Fibroblast of skin of left quadriceps (primary cell): ENCODE measurements around the gene ZNF862.
"Not testable (repeated sequence)": the region's sequence is repeated elsewhere in the genome, so short reads cannot be mapped to it uniquely, and the experiment has no call there.

ENCODE experiments used
- DNase-seq, 2 experiments: peaks; one replicate each; pipeline ENCODE4 v3.0.0-alpha.2; 2013; ENCODE audit warnings: low read depth in 2 of 2

Gene ZNF862

DNA sequence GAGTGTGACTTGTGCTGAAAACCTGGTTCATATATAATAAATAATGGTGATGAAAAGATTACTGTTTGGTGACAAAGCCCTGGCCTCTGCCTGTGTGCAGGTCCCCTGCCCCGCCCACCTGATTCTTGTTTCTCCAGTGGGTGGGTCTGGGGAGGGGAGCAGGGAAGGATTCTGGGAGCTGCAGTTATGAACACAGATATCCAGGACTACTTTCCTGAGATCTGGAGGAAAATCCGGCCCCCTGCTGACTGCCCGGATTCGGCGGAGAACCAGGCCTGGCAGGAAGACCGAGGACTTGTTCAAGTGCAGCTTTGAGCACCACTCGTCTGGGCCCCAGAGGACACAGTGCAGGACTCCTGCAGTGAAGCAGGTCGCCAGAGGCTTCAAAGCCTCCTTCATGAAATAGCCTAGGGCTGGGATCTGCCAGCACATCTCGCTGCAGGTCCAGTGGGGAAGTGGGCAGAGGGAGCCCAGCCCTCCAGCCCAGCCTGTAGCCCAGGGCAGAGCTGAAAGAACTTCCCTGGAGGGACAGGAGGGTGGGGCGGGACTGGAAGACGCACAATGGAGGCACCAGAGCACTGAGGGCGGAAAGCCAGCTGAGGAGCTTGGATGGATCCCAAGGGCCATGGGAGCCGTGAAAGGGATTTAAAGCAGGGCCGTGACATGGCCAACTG lies 42.6 kb downstream of the ZNF862 start:
- DNase-seq, result no peak

DNA sequence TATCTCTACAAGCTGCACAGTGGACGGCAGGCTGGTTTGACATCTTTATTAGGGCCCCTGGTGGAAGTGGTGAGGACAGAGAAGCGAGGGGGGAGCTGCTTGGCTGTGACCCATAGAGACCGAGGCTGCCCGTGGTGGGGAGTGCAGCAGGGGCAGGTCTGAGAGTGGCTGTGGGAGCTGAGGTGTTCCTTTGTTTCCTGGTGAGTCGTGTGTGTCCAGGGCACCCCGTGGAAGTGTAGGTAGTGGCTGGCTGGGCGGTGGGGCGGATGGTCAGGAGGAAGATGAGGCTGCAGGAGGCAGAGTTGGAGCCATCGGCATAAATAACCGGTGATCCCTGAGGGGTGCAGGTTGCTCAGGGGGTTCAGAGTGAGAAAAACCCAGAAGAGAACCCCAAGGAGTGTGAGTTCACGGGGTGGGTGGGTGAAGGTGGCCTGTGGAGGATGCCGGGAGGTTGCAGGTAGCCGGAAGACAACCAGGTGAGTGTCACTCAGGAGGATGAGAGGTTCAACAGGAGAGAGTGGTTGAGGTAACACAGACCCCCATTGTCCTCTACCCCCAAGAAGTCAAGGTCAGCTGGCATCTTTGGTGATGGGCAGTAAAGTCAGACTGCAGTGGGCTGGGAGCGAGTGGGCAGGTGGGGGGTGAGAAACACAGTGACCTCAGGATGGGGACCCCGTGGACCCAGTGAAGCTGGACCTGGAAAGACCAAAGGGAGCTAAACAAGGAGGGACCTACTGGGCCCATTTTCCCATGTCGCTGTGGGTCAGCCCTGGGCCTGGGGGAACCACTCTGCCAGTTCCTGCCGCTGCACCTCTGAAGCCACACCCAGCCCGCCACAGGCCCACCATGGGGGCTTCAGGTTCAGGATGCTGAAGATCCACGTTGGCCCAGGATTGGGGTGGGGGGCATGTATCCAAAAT lies 43.4 kb downstream of the ZNF862 start:
- DNase-seq, result no peak

DNA sequence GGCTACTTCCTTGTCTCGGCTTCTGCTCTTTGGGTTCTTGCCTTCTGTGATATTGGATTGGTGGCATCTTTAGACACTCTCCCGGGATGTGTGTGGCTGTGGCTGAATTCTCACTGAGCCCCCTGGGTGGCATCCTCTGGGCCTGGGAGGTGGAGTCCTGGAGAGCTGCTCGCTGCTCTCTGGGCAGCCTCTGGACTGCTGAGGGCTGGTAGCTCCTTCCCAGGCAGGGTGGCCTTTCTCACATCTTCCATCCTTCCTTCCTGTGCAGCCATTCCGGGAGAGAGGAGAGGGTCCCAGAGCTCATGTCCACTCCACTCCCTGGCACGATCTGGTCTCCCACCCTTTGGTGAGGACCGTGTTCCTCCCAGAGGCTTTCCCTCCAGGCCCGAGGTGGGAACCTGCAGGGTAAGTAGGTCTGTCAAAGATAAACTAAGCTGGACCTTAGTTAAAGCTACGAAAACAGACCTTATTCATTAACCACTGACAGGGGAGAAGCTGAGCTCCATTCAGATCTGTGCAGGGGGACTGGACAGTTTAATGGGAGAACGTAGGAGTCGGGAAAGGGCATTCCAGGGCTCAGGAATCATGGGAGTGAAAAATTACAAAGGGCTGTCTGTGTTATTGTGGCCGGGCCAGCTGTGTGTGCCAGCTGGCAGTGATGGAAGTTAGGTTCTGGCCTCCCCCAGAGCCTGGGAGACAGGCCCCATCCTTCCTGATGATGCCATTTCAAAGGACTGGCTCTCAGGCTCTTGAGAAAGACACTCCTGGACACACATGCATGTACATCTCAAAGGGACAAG lies 44.3 kb downstream of the ZNF862 start:
- no peak for DNase-seq

DNA sequence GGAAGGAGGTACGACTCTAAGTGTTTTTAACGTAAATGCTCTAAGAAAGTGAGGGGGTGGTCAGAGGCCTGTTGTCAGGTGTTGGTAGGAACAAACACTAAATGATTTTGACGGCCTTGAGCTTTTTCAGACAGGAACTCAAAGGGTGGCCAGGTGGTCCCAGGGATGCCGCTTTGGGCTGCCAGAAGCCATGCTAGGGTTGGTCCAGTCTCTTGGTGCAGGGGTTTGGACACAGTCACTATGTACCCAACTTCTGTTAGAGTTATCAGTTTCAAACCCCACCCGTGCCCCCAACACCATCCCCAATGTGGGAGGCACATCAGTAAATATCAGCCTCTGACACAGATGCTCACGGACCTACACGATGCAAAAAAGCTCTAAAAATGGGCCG lies 44.9 kb downstream of the ZNF862 start:
- no peak for DNase-seq

DNA sequence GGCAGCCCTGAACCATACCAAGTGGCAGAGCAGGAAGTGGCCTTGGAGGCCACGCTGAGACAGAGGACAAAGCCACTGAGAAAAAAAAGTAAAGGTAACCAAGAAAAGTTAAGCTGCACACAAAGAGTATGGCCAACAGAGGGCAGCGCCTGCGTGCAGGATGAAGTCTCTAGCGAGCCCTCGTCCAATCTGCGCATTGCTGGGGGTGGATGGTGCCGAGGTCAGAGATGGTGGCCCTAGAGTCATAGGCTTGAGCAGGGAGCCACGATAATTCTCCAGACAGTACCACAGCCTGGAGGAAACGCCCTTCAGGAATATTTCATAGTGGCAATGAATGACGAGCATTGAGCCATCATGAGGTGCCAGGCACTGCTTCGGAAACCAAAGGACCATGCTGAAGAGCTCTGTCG lies 45.3 kb downstream of the ZNF862 start:
- no peak for DNase-seq

DNA sequence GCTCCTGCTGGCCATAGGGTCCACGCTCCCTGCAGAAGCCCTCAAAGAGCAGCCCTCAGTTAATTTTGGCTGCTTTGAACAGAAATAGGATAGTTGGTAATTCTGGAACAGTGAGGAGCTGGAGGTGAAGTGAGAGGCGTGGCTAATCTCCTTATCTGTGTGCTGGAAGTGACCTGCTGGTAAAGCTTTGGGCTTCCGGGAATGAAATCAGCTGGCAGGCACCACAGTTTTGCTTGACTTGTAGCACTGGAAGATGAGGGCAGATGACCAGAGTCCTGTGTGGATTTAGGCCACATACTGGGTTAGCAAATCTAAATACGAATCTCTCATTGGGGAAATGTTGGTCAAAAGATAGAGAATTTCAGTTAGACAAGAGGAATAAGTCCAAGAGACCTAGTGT lies 45.8 kb downstream of the ZNF862 start:
- no peak for DNase-seq

DNA sequence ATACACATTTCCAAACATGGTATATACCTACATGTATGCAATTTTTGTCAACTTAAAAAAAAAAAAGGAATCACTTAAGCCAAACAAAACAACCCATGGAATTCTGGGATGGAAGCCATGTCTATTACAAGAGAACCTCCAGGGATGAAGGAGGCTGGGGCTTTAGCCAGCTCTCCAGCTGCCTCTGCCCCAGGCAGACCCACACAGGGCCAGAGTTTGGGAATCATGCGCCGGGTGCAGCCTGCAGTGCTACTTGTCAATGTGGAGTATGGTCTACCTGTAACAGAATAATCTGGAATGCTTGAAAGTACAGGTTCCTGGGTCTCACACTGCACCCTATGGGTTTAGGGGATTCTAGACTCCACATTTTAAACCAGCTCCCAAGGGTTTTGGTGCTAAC lies 46.4 kb downstream of the ZNF862 start:
- DNase-seq, result no peak

DNA sequence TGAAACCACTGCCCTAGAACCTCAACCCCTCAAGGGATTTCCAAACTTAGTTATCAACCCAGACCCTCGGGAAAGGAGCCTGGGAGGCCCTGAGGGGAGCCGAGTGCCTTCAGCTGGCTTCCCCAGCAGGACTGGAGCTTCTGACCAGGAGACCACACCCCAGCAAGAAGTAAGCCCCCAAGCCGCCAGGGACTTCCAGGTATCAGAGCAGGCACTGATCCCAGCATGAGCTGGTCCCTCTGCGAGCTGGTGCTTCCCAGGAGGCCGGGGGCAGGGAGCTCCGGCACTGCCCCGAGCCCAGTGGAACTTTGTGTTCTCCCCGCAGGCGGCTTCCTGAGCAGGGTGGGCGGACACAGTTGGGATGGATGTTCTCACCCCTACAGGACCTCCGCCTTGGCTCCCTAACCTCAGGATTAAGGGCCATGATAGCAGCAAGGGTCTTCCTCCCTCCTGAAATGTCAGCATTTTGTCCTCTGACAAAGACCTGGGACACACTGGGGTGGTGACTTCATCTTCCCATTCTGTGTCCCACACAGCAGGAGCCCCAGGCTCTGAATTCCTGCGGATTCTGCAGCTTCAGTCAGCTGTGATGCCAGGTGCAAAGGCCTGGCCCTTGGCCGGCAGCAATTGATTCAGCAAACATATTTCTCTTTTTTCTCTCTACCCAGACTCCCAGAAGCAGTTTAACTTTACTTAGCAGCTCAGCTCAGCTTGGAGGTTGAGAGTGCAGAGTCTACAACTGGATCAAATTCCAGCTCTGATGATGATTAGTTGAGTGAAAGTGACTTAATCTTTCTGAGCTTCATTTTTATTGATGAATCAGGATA lies 47.2 kb downstream of the ZNF862 start:
- DNase-seq, result no peak

DNA sequence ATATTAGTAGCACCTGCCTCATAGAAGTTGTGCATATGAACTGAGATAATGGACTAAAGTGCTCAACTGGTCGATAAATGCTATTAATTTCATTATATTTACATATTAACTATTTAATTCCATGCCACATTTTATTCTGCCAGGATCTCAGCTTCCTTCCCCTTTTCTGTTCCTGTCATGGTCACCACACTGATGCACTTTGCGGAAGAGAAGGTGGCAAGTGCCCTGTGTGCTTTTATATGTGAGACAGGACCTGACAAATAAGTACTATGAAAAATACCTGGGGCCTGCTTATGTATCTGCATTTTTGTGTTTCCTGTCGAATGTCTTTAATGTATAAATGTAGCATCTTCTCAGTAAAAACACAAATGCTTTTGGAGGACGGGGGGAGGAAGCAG lies 47.8 kb downstream of the ZNF862 start:
- no peak for DNase-seq

DNA sequence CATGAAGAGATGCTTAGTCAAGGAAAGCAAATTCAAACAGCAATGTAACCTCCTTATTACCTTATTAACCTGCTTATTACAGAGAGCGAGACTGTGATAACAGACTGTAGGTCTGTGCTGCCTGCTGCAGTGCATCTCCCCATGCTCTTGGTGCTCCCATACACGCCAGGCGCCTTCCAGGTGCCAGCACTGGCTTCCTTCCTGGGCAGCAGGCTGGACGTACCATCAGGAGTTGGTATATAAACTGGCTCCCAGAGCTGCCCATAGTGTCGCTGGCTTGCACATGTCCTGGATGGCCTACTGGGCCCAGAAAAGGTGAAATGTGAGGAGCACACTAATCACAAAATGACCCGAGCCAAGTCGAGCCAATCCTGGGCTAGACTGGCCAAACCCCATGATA lies 49.1 kb downstream of the ZNF862 start:
- DNase-seq, result no peak

DNA sequence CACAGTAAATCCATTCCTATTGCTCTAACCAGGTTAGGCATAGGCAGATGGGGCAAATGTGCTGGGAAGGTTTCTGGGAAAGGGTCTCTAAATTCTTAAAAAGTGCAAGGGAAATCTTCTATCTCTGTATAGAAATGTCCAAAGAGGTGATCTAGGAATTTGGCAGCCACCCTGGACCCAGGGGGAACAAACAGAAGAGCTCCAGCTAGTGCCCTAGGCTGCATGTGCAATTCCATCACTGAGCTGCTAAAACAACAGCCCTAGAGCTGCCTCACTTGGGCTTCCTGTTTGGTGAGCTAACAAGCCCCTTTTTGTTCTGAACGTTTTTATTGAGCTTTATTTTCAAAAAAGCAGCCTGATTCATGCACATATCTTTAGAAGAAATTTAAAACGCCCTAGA lies 52.5 kb downstream of the ZNF862 start:
- not testable (repeated sequence) for DNase-seq

DNA sequence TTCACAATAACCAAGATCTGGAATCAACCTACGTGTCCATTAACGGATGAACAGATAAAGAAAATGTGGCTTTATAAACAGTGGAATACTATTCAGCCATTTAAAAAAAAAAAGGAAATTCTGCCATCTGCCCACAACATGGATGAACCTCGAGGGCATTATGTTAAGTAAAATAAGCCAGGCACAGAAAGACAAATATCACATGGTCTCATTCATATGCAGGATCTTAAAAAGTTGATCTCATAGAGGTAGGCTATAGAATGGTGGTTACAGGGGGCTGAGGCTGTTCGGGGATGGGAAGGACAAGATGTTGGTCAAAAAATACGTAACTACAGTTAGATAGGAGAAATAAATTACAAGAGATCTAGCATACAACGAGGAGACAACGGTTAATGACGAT lies 56.8 kb downstream of the ZNF862 start:
- DNase-seq, result not testable (repeated sequence)

DNA sequence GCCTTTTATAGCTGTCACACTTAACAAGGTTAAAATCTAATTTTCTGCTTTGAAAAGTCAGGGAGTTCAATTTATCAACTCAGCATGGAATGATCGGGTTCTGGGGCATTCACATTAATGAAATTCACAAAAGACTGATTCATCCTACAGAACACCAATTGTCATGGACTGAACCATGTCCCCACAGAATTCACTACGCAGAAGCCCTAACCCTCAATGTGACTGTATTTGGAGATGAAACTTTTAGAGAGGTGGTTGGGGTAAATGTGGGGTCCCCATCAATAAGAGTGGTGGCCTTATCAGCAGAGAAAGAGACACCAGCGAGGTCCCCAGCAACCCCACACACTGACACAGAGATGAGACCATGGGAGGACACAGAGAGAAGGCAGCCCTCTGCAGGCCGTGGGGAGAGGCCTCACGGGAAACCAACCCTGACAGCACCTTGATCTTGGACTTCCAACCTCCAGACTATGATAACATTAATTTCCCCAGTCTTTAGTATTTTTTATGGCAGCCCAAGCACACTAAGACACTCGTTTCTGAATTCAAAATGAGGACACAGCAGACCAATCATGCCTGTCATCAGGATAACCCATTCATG lies 69.7 kb downstream of the ZNF862 start:
- not testable (repeated sequence) for DNase-seq

DNA sequence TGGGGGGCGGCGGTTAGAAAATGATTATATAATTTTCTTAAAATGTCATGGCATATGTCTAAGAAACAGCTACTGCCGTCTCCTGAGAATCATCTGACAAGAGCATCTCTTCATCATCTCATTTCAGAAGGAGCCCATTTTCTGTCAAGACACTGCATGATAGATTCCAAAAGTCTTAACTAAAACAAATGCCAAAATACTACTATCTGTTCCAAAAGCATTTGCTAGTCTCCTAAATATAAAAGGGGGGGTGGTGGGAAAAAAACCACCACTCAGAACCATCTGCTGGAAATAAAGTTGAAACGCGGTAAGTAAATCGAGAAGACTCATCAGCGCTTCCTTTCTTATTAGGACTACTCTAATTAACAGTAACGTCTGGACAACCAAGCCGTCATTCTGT lies 72.0 kb downstream of the ZNF862 start:
- not testable (repeated sequence) for DNase-seq

DNA sequence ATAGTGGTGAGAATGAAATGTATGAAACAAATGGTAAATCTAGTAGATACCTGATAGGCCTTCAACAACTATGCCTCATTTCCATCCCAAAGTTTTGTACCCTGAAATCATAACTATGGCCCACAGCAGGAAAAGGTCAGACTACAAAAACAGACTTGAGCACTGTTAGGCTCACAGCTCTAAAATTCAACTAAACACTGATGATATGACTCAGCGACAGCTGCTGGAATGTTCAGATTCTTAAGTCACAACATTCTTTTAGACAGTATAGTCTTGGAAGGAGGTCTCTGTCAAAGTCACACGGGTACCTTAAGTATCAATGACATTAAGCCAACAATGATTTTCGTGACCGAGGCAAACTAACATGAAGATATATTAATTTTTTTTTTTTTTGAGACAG lies 74.0 kb downstream of the ZNF862 start:
- DNase-seq, result not testable (repeated sequence)
